ENCODE results near the gene SETBP1.

Gene SETBP1

DNA sequence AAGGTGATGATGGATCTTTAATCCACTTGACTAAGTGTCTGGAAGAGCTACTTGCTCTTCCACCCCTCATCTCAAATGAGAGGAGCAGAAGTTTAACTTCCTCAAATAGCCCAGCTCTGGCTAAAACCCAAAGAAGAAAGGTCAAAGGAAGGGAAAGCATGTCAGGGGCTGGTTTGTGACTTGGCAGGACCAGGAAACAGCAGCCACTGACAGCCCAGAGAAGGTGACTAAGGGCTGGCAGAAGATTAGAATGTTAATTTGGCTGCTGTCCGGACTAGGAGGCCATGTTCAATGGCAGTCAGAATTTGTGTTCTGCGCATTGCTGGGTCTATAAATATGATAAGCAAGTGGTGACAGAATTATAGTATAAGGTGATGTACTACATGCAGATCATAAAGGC lies 386.2 kb downstream of the SETBP1 start:
- DNase-seq (ENCODE audit: low read depth in 2 of 2) = no peak

DNA sequence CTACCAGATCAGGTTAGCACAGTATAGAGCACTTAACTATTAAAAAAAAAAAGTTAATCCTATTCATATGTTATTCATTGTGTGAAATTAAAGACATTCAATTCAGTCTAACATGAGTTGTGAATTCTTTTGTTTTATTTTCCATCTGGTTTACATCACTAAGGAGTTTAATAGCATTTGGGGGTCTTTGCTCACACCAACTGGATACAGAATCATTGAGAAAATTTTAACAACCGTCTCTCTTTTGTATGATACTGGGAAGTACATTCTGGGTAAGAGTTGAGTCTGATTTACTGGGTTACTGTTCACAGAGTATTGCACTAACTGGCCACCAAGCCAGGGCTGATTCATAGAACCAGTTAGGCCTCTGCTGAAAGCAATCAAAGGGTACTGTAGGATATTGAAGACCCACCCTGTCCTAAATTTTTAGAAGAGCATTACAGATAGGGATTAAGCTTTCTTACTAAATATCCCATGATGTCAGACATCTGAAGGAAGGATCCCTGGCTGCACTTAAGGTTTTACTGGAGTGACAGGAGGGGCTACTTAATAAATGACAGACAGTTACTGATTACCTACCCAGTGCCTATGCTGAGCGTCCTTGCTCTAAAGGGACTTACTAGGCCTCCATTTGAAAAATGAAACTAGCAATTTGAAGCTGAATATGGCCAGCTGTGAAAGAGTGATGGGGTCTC lies 387.9 kb downstream of the SETBP1 start:
- no peak for DNase-seq (ENCODE audit: low read depth in 2 of 2)

DNA sequence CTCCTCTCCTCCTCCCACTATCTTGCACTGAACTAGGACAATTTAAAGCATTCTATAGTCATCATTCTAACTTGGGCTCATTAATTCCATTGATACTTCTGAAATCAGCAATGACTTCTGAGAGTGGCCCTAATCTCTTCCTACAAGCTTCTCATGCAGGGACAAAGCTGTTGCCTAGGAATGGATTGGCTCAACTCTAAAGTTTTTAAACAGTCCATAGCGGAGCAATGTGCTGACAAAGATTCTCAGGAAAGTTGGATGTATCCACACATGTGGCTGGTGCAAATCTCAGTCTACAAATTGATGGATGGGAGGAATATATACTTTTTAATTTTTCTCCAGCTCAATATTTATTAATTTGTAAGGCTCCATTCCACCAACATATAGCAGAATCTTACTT lies 388.9 kb downstream of the SETBP1 start:
- no peak for DNase-seq (ENCODE audit: low read depth in 2 of 2)

GRCh38 chr18:45071956-45072355 lies 391.3 kb downstream of the SETBP1 start:
- DNase-seq (ENCODE audit: low read depth in 2 of 2) = no peak

DNA sequence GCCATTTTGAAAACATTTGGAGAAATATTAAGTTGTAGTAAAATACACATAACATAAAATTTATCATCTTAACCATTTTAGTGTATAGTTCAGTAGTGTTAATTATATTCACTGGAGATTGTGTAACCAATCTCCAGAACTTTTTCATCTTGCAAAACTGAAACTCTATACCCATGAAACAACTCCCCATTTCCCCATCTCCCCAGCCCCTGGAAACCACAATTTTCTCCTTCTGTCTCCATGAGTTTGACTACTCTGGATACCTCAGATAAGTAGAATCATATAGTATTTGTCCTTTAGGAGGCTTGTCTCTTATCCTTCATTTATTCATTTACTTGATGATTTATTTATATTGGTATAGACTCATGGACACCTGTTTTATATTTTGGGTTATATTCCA lies 392.9 kb downstream of the SETBP1 start:
- DNase-seq (ENCODE audit: low read depth in 2 of 2) = no peak

DNA sequence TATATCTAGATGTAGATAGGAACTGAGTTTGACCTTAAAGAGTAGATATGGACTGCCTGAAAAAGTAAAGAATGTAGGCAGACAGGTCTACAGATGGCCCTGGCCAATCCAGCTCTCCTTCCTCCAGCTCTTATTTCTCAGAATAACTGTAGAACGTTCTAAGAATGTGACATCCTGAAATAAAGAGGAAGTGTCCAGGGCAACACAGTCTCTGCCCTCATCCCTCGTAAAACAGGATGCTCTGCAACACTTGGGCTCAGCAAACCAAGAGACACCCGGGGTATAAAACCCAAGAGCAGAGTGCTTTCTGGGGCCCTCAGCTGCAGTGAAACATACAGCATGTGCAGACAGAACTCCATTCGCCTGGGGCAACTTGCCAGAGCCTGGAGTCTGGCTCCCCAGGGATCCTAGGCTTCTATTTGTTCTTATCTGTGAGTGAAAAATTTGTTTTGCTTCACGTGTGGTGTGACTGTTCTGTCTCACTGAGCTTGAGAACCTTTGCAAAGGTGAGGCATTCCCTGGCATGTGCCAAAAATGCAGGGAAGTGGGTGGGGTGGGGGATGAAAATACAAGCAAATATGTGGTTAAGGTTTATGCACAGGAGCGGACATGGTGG lies 401.0 kb downstream of the SETBP1 start:
- no peak for DNase-seq (ENCODE audit: low read depth in 2 of 2)

- DNase-seq (ENCODE audit: low read depth in 2 of 2) = no peak
These were observed 402.7 kb downstream of the SETBP1 start for GRCh38 chr18:45083226-45083855.

GRCh38 chr18:45084206-45084605 lies 403.5 kb downstream of the SETBP1 start:
- no peak for DNase-seq (ENCODE audit: low read depth in 2 of 2)

- DNase-seq (ENCODE audit: low read depth in 2 of 2) = no peak
These were observed 405.4 kb downstream of the SETBP1 start for GRCh38 chr18:45085916-45086624.

- no peak for DNase-seq (ENCODE audit: low read depth in 2 of 2)
These were observed 406.1 kb downstream of the SETBP1 start for GRCh38 chr18:45086777-45087176.

GRCh38 chr18:45090526-45091140 lies 409.9 kb downstream of the SETBP1 start:
- DNase-seq (ENCODE audit: low read depth in 2 of 2) = no peak

DNA sequence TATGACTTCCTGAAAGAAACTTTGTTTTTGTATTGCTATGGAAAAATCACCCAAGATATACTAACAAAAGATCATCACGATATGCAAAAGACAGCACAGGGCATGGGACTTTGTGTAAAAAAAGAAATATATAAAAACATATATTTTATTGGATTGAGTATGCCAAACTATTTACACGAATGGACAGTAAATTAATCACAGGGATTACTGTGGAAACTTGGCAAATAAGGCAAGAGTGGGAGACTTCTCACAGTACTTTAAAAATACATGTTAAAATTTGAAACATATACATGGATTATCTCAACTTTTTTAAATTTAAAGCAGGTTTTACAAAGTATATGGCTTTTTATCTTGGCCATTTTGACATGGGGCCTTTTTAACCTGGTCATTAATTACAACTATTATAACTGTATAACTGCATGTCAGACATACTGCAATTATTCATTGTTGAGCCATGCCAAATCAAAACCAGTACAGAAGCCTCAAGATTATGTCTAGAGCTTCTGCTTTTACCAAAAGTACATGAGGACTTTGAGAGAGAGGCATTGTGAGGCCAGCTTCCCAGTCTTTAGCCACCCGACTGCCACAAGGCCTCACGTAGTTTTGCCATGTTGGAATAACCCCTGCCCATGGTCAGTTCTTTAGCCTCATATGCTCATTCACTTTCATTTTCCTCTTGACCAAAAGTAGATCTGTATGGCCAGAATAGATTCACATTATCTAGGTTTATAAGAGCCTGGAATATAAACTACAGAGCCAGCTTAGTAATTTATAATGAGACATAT lies 419.8 kb downstream of the SETBP1 start:
- DNase-seq (ENCODE audit: low read depth in 2 of 2) = no peak

DNA sequence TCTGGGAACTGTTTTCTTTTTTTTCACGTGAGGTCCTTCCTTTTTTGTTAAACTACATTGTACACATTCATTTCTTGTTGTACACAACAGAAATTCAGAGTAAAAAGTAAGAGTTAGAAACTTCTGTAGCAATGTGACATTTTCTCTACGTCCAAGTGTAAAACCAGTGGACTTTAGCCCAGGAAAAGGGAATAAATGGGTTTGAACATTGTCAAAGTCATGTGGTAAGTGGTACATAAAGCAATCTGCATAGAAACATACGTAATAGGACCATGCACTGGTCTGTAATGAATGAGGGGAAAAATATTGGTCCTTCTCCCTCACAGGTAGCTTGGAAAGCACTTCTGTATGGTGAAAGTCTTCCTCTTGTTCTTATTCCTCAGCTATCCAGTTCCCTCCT lies 421.4 kb downstream of the SETBP1 start:
- no peak for DNase-seq (ENCODE audit: low read depth in 2 of 2)

- no peak for DNase-seq (ENCODE audit: low read depth in 2 of 2)
These were observed 422.2 kb downstream of the SETBP1 start for GRCh38 chr18:45102863-45103262.

- DNase-seq (ENCODE audit: low read depth in 2 of 2) = no peak
These were observed 422.8 kb downstream of the SETBP1 start for GRCh38 chr18:45103319-45104048.

GRCh38 chr18:45104049-45104395 lies 423.3 kb downstream of the SETBP1 start:
- DNase-seq (ENCODE audit: low read depth in 2 of 2) = no peak

GRCh38 chr18:45106331-45106774 lies 425.7 kb downstream of the SETBP1 start:
- DNase-seq (ENCODE audit: low read depth in 2 of 2) = no peak

- peak in 1 of 2 experiments; percentile 33 for DNase-seq (ENCODE audit: low read depth in 2 of 2)
These were observed 426.7 kb downstream of the SETBP1 start for GRCh38 chr18:45107425-45107824.

- no peak for DNase-seq (ENCODE audit: low read depth in 2 of 2)
These were observed 428.1 kb downstream of the SETBP1 start for GRCh38 chr18:45108754-45109153.

- no peak for DNase-seq (ENCODE audit: low read depth in 2 of 2)
These were observed 428.6 kb downstream of the SETBP1 start for GRCh38 chr18:45109271-45109670.

- no peak for DNase-seq (ENCODE audit: low read depth in 2 of 2)
These were observed 429.0 kb downstream of the SETBP1 start for GRCh38 chr18:45109706-45110105.

Measured in fibroblast of skin of left biceps (primary cell).